CD8-positive, alpha-beta memory T cell (primary cell): Measurements from ENCODE around the gene TFEC. TPM values are rescaled to one million over a fixed set of nuclear protein-coding genes. Genes with fewer than 3 reads are reported as not detected.

Source experiments
- CTCF ChIA-PET: fragments of 350-600 bp; sonication (Branson Sonifier 250); formaldehyde crosslinking; loops from one replicate; lab custom pipeline; 2021; ENCODE audit warnings: antibody characterized with exemption; lab: Charles Lee
- POLR2A ChIA-PET: fragments of 350-600 bp; sonication (Branson Sonifier 250); formaldehyde crosslinking; loops from one replicate; lab custom pipeline; 2021; ENCODE audit warnings: antibody characterized with exemption; lab: Charles Lee
- DNase-seq, 5 donors: peaks; one replicate each; pipeline versions ENCODE4 v3.0.0 to v3.0.0-alpha.2; 2020 to 2022; ENCODE audit warnings: mixed read lengths in 1 of 5
- H3K27ac ChIP-seq: one replicate; pipeline ENCODE4 v1.7.0; 2013; ENCODE audit warnings: low read depth, mild to moderate bottlenecking, low read length, moderate library complexity
- H3K27me3 ChIP-seq: 2 replicates; pipeline ENCODE4 v1.7.0; 2013; ENCODE audit warnings: low read length, mild to moderate bottlenecking; ENCODE audit not compliant: insufficient read depth, poor library complexity, severe bottlenecking
- H3K36me3 ChIP-seq: 2 replicates; pipeline ENCODE4 v1.7.0; 2013; ENCODE audit warnings: mild to moderate bottlenecking, low read length, moderate library complexity; ENCODE audit not compliant: insufficient read depth
- H3K4me1 ChIP-seq: 2 replicates; pipeline ENCODE4 v1.7.0; 2013; ENCODE audit warnings: mild to moderate bottlenecking, low read length, moderate library complexity; ENCODE audit not compliant: insufficient read depth
- H3K4me3 ChIP-seq: 2 replicates; pipeline ENCODE4 v1.7.0; 2013; ENCODE audit warnings: mild to moderate bottlenecking, low read length
- H3K9me3 ChIP-seq: 2 replicates; pipeline ENCODE4 v1.7.0; 2013; ENCODE audit warnings: mild to moderate bottlenecking, low read length
- H3K27ac Mint-ChIP-seq, 8 donors: one replicate each; pipeline ENCODE4 v1.8.0; 2020 to 2021; ENCODE audit warnings: mixed read lengths in 8 of 8, mild to moderate bottlenecking in 6 of 8, inconsistent platforms in 3 of 8, moderate library complexity in 3 of 8
- H3K27me3 Mint-ChIP-seq, 2 donors: one replicate each; pipeline ENCODE4 v1.8.0; 2020 to 2021; ENCODE audit warnings: mixed read lengths in 2 of 2, mild to moderate bottlenecking in 1 of 2, moderate library complexity in 1 of 2
- H3K36me3 Mint-ChIP-seq, 3 donors: one replicate each; pipeline ENCODE4 v1.8.0; 2020 to 2021; ENCODE audit warnings: mixed read lengths in 3 of 3, inconsistent platforms in 1 of 3, mild to moderate bottlenecking in 1 of 3
- H3K4me1 Mint-ChIP-seq, 3 donors: one replicate each; pipeline ENCODE4 v1.8.0; 2020 to 2021; ENCODE audit warnings: mixed read lengths in 3 of 3, inconsistent platforms in 1 of 3, mild to moderate bottlenecking in 1 of 3
- H3K4me3 Mint-ChIP-seq, 7 donors: one replicate each; pipeline ENCODE4 v1.8.0; 2020 to 2021; ENCODE audit warnings: mixed read lengths in 7 of 7, mild to moderate bottlenecking in 6 of 7, moderate library complexity in 4 of 7, inconsistent platforms in 2 of 7
- H3K9me3 Mint-ChIP-seq, 5 donors: one replicate each; pipeline ENCODE4 v1.8.0; 2020 to 2022; ENCODE audit warnings: mixed read lengths in 5 of 5, mild to moderate bottlenecking in 3 of 5, moderate library complexity in 2 of 5, inconsistent platforms in 1 of 5
- polyA plus RNA-seq: library from polyadenylated mRNA; unstranded; fragments of 300-500 nt; fragmentation: Illumina TruSeq; gene quantifications from one replicate; pipeline ENCODE4 v1.2.3, GENCODE V29; 2021
- total RNA-seq, 2 experiments: library from RNA; stranded (reverse); gene quantifications; one replicate each; pipeline ENCODE4 v1.2.3, GENCODE V29; 2021

TFEC gene
- total and polyA plus RNA-seq, 3 experiments from 2014 or later = 0.35 to 0.39 TPM; not detected in 1

DNA sequence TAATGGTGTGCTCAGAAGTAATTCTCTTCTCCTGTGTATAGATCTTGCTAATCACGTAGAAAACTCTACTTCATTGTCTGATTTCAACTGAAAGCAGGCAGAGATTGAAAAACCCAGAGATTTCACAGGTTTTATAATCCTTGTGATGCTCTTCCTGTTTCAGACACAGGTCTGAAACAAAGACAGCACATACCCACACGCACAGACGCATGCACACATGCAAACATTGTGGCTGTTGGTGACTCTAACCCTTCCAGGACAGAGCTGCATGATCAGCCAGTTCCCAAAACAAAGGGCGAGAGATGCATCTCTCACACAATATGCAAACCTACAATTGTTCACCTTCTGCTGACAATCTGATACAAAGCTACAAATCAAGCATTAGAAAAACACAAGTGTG lies 11.1 kb upstream of the TFEC start:
- H3K4me1 Mint-ChIP-seq = no peaks in the 10 kb centered on the region
- Histone ChIP-seq H3K9me3 (no peaks in the 10 kb centered on the region), H3K27ac (no peak overlapping the region), H3K36me3 (no peaks in the 10 kb centered on the region), H3K4me3 (no peak overlapping the region), H3K27me3 (no peaks in the 10 kb centered on the region), H3K4me1 (no peaks in the 10 kb centered on the region)
- H3K4me3 Mint-ChIP-seq = no peak overlapping the region
- no peak for DNase-seq
- ChIA-PET POLR2A (no interaction called here), CTCF (no interaction called here)
- H3K27ac Mint-ChIP-seq = no peak overlapping the region
- no peaks in the 10 kb centered on the region for H3K27me3 Mint-ChIP-seq
- H3K9me3 Mint-ChIP-seq = peaks cover 0 to 3% (median 0%) of the 10 kb centered on the region in 5 donors
- H3K36me3 Mint-ChIP-seq = no peaks in the 10 kb centered on the region

- no peaks in the 10 kb centered on the region for H3K9me3 Mint-ChIP-seq
- no peaks in the 10 kb centered on the region for H3K9me3 ChIP-seq
- H3K4me3 Mint-ChIP-seq = no peak overlapping the region
- ChIA-PET CTCF (no interaction called here), POLR2A (no interaction called here)
- H3K4me3 ChIP-seq = no peak overlapping the region
- H3K4me1 ChIP-seq = no peaks in the 10 kb centered on the region
- H3K4me1 Mint-ChIP-seq = no peaks in the 10 kb centered on the region
- no peak for DNase-seq
- H3K36me3 Mint-ChIP-seq = no peaks in the 10 kb centered on the region
- no peak overlapping the region for H3K27ac ChIP-seq
- H3K27me3 Mint-ChIP-seq = no peaks in the 10 kb centered on the region
- no peak overlapping the region for H3K27ac Mint-ChIP-seq
- H3K36me3 ChIP-seq = no peaks in the 10 kb centered on the region
- no peaks in the 10 kb centered on the region for H3K27me3 ChIP-seq
These were observed 6.8 kb upstream of the TFEC start for GRCh38 chr7:116037401-116037800.

GRCh38 chr7:116034411-116034810 lies 3.8 kb upstream of the TFEC start:
- H3K9me3 ChIP-seq = no peaks in the 10 kb centered on the region
- H3K27ac ChIP-seq = no peak overlapping the region
- Mint-ChIP-seq H3K4me3 (no peak overlapping the region), H3K27me3 (peaks cover 0 to 4% of the 10 kb centered on the region in 2 donors), H3K4me1 (no peaks in the 10 kb centered on the region), H3K27ac (no peak overlapping the region), H3K9me3 (no peaks in the 10 kb centered on the region), H3K36me3 (no peaks in the 10 kb centered on the region)
- no peaks in the 10 kb centered on the region for H3K36me3 ChIP-seq
- ChIA-PET CTCF (no interaction called here), POLR2A (no interaction called here)
- no peaks in the 10 kb centered on the region for H3K27me3 ChIP-seq
- no peak for DNase-seq
- no peak overlapping the region for H3K4me3 ChIP-seq
- H3K4me1 ChIP-seq = no peaks in the 10 kb centered on the region

DNA sequence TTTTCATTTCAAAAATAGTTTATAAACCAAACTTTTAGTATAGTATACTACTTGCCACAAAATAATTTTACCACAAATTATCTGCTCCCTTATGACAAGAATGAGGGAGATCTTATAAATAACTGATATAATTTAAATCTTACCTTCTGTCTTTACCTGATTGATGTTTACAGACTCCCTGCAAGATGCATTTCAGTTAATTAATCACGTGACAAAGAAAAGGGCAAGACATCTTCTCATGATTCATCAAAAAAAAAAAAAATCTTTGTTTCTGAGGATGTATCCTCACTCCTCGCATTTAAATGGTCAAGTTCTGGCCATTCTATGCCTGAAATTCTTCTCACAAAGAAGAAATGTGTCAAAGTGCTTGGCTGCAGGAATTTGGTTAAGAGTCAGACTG lies 2.3 kb upstream of the TFEC start:
- Histone ChIP-seq H3K4me1 (no peaks in the 10 kb centered on the region), H3K4me3 (no peak overlapping the region), H3K27me3 (no peaks in the 10 kb centered on the region), H3K9me3 (no peaks in the 10 kb centered on the region), H3K27ac (no peak overlapping the region), H3K36me3 (no peaks in the 10 kb centered on the region)
- Mint-ChIP-seq H3K9me3 (no peaks in the 10 kb centered on the region), H3K4me3 (no peak overlapping the region), H3K36me3 (no peaks in the 10 kb centered on the region), H3K4me1 (no peaks in the 10 kb centered on the region), H3K27ac (no peak overlapping the region), H3K27me3 (peaks cover 0 to 4% of the 10 kb centered on the region in 2 donors)
- no peak for DNase-seq
- ChIA-PET POLR2A (no interaction called here), CTCF (no interaction called here)

DNA sequence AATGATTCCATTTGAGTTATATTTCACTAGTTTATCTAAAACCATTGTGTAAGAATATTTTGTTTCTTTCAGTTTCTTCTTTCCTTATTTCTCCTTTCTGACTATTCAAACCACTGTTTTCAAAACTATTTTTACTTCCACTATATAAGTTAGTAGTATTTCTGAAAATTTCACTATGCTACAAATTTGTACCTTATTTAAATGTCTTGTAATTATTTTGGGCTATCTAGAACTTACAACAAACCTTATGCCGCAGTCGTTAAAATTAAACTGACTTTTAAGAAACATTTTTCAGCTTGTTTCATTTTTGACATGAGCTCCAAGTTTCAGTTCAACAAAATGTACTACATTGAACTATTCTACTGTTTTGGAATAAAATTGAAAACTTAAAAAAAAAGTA lies 1.8 kb downstream of the TFEC start:
- DNase-seq = no peak
- Mint-ChIP-seq H3K27ac (no peak overlapping the region), H3K36me3 (no peaks in the 10 kb centered on the region), H3K4me3 (no peak overlapping the region), H3K9me3 (peaks cover 0 to 3% (median 0%) of the 10 kb centered on the region in 5 donors), H3K4me1 (no peaks in the 10 kb centered on the region), H3K27me3 (peaks cover 1 to 4% of the 10 kb centered on the region in 2 donors)
- no peak overlapping the region for H3K4me3 ChIP-seq
- H3K27ac ChIP-seq = no peak overlapping the region
- H3K9me3 ChIP-seq = no peaks in the 10 kb centered on the region
- H3K27me3 ChIP-seq = no peaks in the 10 kb centered on the region
- POLR2A ChIA-PET = no interaction called here
- H3K36me3 ChIP-seq = no peaks in the 10 kb centered on the region
- CTCF ChIA-PET = no interaction called here
- no peaks in the 10 kb centered on the region for H3K4me1 ChIP-seq

DNA sequence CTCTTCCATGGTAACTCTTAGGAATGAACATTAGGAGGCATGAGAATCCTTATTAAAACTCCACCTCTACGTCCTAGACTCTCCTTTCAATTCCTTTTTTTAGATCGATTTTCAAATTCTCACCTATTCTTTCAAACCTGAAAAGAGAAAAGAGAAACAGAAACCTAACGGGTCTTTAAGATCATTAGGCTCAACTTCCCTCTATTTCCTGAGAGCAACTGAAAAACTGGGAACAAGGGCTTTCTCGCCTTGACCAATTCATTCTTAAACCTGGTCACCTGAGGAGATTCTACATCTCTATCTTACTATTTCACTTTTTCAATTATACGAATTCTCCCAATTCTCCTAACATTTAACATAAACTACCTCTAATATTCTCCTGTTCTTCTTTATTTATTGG lies 2.8 kb downstream of the TFEC start:
- H3K36me3 Mint-ChIP-seq = no peaks in the 10 kb centered on the region
- no peaks in the 10 kb centered on the region for H3K9me3 ChIP-seq
- no peak overlapping the region for H3K4me3 Mint-ChIP-seq
- H3K27ac Mint-ChIP-seq = no peak overlapping the region
- H3K27me3 ChIP-seq = no peaks in the 10 kb centered on the region
- H3K27ac ChIP-seq = no peak overlapping the region
- H3K27me3 Mint-ChIP-seq = peaks cover 1 to 4% of the 10 kb centered on the region in 2 donors
- no peaks in the 10 kb centered on the region for H3K36me3 ChIP-seq
- CTCF ChIA-PET = no interaction called here
- POLR2A ChIA-PET = no interaction called here
- H3K4me1 ChIP-seq = no peaks in the 10 kb centered on the region
- H3K4me3 ChIP-seq = no peak overlapping the region
- H3K4me1 Mint-ChIP-seq = no peaks in the 10 kb centered on the region
- H3K9me3 Mint-ChIP-seq = peaks cover 0 to 3% (median 0%) of the 10 kb centered on the region in 5 donors
- no peak for DNase-seq

DNA sequence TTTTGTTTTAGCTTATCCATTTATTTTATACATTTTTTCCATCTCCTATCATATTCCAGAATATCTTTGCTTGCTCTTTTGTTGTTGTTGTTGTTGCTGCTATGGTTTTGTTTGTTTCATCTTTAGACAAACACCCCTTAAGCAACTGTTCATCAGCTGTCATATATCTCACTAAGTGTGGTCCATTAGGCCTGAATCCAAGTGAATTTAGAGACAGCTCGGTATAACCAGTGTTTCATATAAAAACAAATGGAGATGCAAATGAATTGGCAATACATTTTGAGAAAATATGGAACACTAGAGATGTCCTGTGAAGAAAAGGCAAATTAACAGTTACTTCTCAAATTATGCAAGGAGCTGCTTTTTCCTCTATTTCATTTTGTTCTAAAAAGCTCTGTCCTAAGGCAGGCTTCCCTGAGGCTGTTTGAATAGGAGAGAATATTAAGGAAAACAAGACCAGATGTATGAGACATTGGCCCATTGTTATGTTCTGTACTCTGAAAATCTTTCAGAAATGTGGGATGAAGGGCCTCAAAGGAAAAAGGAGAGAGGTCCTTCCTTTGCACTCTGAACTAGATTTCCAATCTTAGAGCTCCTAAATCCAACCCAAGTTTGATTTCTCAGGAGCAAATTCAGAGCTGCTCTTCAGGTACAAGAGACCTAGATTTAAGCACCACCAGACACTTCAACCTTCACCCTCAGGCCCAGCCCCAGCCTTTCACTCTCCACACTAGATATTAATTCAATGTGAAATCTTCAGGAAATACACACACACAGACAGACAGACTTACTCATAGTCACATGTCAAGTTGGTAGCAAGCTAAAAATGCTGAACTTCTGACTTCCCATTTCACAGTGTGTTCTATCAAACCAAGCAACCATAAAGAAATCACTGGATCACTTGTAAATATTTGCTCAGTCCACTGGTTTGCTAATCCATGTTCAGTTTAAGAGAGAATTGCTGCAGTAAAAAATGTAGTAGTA lies 5.4 kb downstream of the TFEC start:
- no peaks in the 10 kb centered on the region for H3K9me3 ChIP-seq
- H3K4me3 ChIP-seq = no peak overlapping the region
- peaks cover 0 to 1% of the 10 kb centered on the region in 2 donors for H3K27me3 Mint-ChIP-seq
- ChIA-PET CTCF (no interaction called here), POLR2A (no interaction called here)
- H3K4me1 ChIP-seq = no peaks in the 10 kb centered on the region
- H3K9me3 Mint-ChIP-seq = peaks cover 0 to 3% (median 0%) of the 10 kb centered on the region in 5 donors
- no peaks in the 10 kb centered on the region for H3K36me3 ChIP-seq
- no peaks in the 10 kb centered on the region for H3K36me3 Mint-ChIP-seq
- no peak for DNase-seq
- no peak overlapping the region for H3K27ac Mint-ChIP-seq
- H3K27ac ChIP-seq = no peak overlapping the region
- H3K4me3 Mint-ChIP-seq = no peak overlapping the region
- no peaks in the 10 kb centered on the region for H3K27me3 ChIP-seq
- no peaks in the 10 kb centered on the region for H3K4me1 Mint-ChIP-seq

GRCh38 chr7:116021237-116021636 lies 9.3 kb downstream of the TFEC start:
- Histone ChIP-seq H3K27me3 (no peaks in the 10 kb centered on the region), H3K36me3 (no peaks in the 10 kb centered on the region), H3K9me3 (no peaks in the 10 kb centered on the region), H3K4me1 (no peaks in the 10 kb centered on the region), H3K27ac (no peak overlapping the region), H3K4me3 (no peak overlapping the region)
- peaks cover 0 to 1% of the 10 kb centered on the region in 2 donors for H3K27me3 Mint-ChIP-seq
- no peak for DNase-seq
- ChIA-PET POLR2A (no interaction called here), CTCF (no interaction called here)
- H3K4me1 Mint-ChIP-seq = no peaks in the 10 kb centered on the region
- H3K36me3 Mint-ChIP-seq = no peaks in the 10 kb centered on the region
- no peak overlapping the region for H3K27ac Mint-ChIP-seq
- peaks cover 0 to 3% (median 0%) of the 10 kb centered on the region in 5 donors for H3K9me3 Mint-ChIP-seq
- H3K4me3 Mint-ChIP-seq = no peak overlapping the region
